NCI-H510A treated with DMSO at 0.1 percent for 48 hours (cell line): ENCODE results near the gene CLK3.
"Not testable (repeated sequence)": the region's sequence is repeated elsewhere in the genome, so short reads cannot be mapped to it uniquely, and the experiment has no call there.

Experiments used
- DNase-seq: peaks from one replicate; lab custom pipeline; 2025; lab: John Stamatoyannopoulos, UW

Gene CLK3

GRCh38 chr15:74615508-74616365 is at the start of gene CLK3:
TSS of gene CLK3 (plus strand) at chr15:74615836. CDS start at chr15:74619197, 3,361 bp downstream.
- DNase-seq: peak; percentile 86

DNA sequence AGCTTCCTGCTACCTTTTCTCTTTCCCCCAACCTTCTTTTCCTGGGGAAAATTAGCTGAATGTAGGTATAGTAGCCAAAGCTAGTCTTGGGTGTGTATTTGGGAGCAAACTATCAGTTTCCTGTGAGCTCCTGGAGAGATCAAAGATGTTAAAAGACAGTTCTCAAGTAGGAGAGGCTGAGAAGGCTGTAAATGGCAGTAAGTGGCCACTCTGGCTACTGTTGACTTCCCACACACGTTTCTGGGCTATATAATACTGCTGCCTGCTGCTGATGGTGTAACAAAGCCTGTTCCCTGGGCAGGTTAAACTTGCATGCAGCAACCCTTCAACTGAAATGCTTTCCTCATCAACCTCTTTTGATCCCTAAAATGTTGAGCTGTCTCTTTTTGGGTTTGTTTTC is 47.0 kb upstream of the CLK3 start:
- DNase-seq: no peak

DNA sequence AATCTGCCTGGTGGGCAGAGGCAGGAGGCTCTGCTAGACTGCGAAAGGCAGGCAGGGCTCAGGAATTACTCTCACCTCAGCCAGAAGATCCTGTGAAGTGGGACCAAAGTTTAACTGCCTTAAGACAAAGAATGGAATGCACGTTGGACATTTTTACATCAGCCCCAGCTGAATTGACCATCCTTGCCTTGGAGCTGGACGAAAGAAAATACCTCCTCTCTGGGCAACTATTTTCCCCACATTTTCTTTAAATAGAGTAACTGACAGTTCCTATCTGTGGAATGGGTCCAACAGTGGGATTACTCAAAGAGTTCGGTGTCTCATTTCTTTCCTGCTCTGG is 45.9 kb upstream of the CLK3 start:
- DNase-seq: no peak

DNA sequence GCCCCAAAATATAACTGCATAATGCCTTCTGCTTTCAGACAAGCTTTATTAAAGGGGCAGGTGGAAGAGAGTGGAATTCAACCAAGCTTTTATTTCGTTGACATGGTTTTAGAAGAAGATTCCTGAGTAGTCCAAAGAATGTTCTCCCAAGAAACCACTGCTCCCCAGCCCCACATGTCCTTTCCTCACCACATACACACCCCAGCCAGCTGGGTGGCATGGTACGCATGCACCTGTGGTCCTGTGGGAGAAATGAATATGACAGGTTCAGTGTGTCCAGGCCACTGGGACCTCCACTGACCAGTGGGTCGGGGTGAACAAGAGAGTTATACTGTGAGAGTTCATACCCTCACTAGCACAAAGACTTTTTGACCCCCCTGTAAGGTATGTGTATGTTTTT is 44.4 kb upstream of the CLK3 start:
- no peak for DNase-seq

- DNase-seq: no peak
These were observed 41.6 kb upstream of the CLK3 start for GRCh38 chr15:74573987-74574386.

DNA sequence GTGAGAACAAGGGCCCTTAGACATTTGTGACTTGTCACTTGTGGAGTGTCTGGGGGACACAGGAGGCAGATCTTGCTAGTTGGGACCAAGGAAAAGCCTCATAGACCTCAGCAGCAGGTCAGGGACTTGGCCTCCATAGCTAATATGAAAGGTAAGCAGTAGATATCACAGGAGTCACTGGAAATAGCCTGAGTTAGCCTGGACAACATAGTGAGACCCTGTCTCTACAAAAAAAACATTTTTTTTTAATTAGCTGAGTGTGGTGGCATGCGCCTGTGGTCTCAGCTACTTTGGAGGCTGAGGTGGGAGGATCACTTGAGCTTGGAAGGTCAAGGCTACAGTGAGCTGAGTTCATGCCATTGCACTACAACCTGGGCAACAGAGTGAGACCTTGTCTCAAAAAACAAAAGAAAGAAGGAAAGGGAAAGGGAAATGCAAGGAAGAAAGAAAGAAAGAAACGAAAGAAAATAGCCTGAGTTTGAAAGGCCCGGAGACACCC is 37.1 kb upstream of the CLK3 start:
- DNase-seq: no peak

DNA sequence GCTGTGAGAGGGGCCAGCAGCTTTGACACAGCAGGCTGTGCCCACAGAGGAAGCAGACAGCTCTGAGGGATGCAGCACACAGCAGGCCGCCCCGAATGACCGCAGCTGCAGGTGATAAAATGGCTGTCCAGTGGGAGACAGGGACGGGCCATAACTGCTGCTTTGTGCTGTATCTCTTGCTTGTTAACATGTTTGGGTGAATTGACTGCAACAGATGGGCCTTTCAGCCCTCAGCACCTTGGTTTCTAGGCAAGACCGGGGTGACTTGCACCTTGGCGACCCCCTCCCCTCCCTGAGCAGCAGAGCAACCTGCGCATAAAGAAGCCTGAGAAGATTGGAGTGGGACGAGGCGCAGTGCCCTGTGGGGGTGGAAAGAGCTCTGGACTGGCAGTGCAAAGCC is 36.6 kb upstream of the CLK3 start:
- no peak for DNase-seq

GRCh38 chr15:74580538-74581350 is 34.9 kb upstream of the CLK3 start:
- no peak for DNase-seq

GRCh38 chr15:74584204-74584603 is 31.4 kb upstream of the CLK3 start:
- no peak for DNase-seq

GRCh38 chr15:74584779-74585178 is 30.9 kb upstream of the CLK3 start:
- no peak for DNase-seq

GRCh38 chr15:74585191-74585590 is 30.4 kb upstream of the CLK3 start:
- no peak for DNase-seq

DNA sequence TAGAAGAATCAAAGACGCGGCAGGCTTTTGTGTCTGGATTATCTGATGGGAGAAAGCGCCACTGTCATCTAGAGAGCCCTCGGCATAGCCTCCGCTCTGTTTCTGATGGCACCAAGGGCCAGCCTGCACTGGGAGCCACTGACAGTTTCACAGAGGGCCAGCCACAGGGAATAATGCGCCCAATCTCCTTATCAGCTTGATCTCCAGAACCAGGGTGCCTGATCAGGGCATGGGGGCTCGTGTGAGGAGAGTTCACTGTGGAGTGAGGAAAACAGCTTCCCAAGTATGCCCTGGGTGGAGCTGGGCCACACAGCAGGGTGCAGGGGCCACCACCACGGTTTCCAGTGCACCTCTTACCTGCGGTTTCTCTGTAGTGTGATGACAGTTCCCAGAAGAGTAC is 29.8 kb upstream of the CLK3 start:
- DNase-seq: no peak

DNA sequence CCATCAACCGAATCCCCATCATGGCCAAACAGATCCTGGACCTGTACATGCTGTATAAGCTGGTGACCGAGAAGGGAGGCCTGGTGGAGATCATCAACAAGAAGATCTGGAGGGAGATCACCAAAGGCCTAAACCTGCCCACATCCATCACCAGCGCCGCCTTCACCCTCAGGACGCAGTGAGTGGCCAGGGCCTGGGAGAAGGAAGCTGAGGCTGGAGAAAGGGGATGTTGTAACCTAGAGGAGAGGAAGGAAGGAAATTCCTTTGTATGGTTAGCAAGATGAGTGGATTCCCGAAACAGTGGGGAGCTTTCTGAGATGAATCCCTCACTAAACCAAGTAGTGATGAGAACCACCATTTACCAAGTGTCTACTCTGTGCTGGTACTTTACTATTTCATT is 25.8 kb upstream of the CLK3 start:
- DNase-seq: no peak

- DNase-seq: no peak
These were observed 23.4 kb upstream of the CLK3 start for GRCh38 chr15:74592222-74592621.

GRCh38 chr15:74593122-74593521 is 22.5 kb upstream of the CLK3 start:
- DNase-seq: no peak

GRCh38 chr15:74594455-74594854 is 21.2 kb upstream of the CLK3 start:
- DNase-seq: no peak

- DNase-seq: no peak
These were observed 20.4 kb upstream of the CLK3 start for GRCh38 chr15:74595271-74595670.

- DNase-seq: not testable (repeated sequence)
These were observed 18.9 kb upstream of the CLK3 start for GRCh38 chr15:74596736-74597135.

- DNase-seq: not testable (repeated sequence)
These were observed 18.4 kb upstream of the CLK3 start for GRCh38 chr15:74597146-74597705.

- peak; percentile 81 for DNase-seq
These were observed 17.4 kb upstream of the CLK3 start for GRCh38 chr15:74598126-74598842.

DNA sequence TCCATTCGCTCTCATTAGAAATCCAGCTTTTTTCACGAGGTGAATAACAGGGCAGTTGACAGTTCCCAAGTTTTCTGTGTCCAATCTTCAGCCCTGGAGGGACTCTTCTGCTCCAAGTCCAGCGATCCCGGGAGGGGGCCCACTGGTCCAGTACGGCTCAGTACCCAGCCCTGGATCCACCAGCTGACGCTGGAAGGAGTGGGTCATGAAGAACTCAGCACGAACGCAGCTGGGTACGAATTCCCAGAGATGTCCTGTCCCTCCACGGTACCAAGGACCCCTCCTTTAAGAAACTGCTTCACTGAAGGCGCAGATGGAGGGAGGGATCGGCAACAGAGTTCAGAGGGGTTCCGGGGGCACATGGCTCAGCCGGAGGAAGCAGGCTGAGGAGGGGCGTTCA is 16.5 kb upstream of the CLK3 start:
- no peak for DNase-seq
